Measurements from ENCODE around the gene GABRB2. TPM values are rescaled to one million over a fixed set of nuclear protein-coding genes. Genes with fewer than 3 reads are reported as not detected.

GABRB2 gene
- total and polyA plus RNA-seq, 4 donors = 0.08 TPM; not detected in 3

- no peak for TF ChIP-seq REST (IDR thresholded peaks at IDR 0.05)
- no peak for TF ChIP-seq FOXA1 (IDR thresholded peaks at IDR 0.05)
Observed at GRCh38 chr5:161369022-161369421, 177.5 kb downstream of the GABRB2 start (continued).

GRCh38 chr5:161358446-161358845 lies 188.1 kb downstream of the GABRB2 start:
- no peak for DNase-seq (ENCODE audit: low spot score)
- TF ChIP-seq SP1 (IDR thresholded peaks at IDR 0.05) = no peak
- TF ChIP-seq EGR1 (IDR thresholded peaks at IDR 0.05; ENCODE audit: low read depth in 2 of 2) = no peak
- no peak for TF ChIP-seq REST (IDR thresholded peaks at IDR 0.05)
- no peak for TF ChIP-seq FOXA2 (IDR thresholded peaks at IDR 0.05)
- no peak for TF ChIP-seq TAF1 (conservative IDR thresholded peaks at IDR 0.05)
- TF ChIP-seq GABPA (IDR thresholded peaks at IDR 0.05 in 1 of 2, conservative IDR thresholded peaks at IDR 0.05 in 1 of 2) = no peak
- TF ChIP-seq FOXA1 (IDR thresholded peaks at IDR 0.05) = no peak
- no peak for TF ChIP-seq CTCF (IDR thresholded peaks at IDR 0.05; ENCODE audit: low read depth, low read length, missing input control)
- TF ChIP-seq YY1 (IDR thresholded peaks at IDR 0.05) = no peak
- no peak for TF ChIP-seq MAX (IDR thresholded peaks at IDR 0.05)
- TF ChIP-seq RXRA (IDR thresholded peaks at IDR 0.05) = no peak
- no peak for TF ChIP-seq HNF4G (IDR thresholded peaks at IDR 0.05)
- no peaks in the 10 kb centered on the region for H3K4me1 ChIP-seq (ENCODE audit: control insufficient read depth in 4 of 4, insufficient read depth in 4 of 4, low read length in 3 of 4)
- no peaks in the 10 kb centered on the region for H3K9me3 ChIP-seq (ENCODE audit: control insufficient read depth in 4 of 4, low read length in 3 of 4)
- 60% methylated on average over 2 of the region's 2 CpGs for WGBS
- no peaks in the 10 kb centered on the region for H3K27me3 ChIP-seq (ENCODE audit: control insufficient read depth in 4 of 4, insufficient read depth in 4 of 4, low read length in 3 of 4)
- no peak overlapping the region for H3K27ac ChIP-seq (ENCODE audit: low read depth in 1 of 2, low read length in 2 of 2)
- no peak overlapping the region for H3K4me3 ChIP-seq (ENCODE audit: low read depth in 1 of 3, low read length in 3 of 3)
- no peaks in the 10 kb centered on the region for H3K36me3 ChIP-seq (ENCODE audit: control insufficient read depth in 4 of 4, insufficient read depth in 3 of 4, low read depth in 1 of 4, low read length in 3 of 4)
- no peak overlapping the region for H3K9ac ChIP-seq (ENCODE audit: low read depth in 1 of 2, low read length in 2 of 2)

Data from liver (tissue), 9 donors.